Activated CD8-positive, alpha-beta T cell treated with anti-CD3 and anti-CD28 coated beads for 36 hours (primary cell): ENCODE data around the gene FUCA2. TPM values are rescaled to one million over a fixed set of nuclear protein-coding genes. Genes with fewer than 3 reads are reported as not detected.
A peak's percentile ranks its signal among the peaks of the same experiment; 100 is the strongest.

Experiments
- ATAC-seq: fragments of 200-7000 bp; cut with Tn5 transposase; one replicate; pipeline ENCODE4 v1.10.0; 2021; ENCODE audit warnings: mild to moderate bottlenecking, moderate library complexity
- CTCF ChIA-PET: fragments of 350-600 bp; sonication (Branson Sonifier 250); formaldehyde crosslinking; loops from one replicate; lab custom pipeline; 2021; ENCODE audit warnings: antibody characterized with exemption; lab: Charles Lee
- POLR2A ChIA-PET: fragments of 350-600 bp; sonication (Branson Sonifier 250); formaldehyde crosslinking; loops from one replicate; lab custom pipeline; 2021; ENCODE audit warnings: antibody characterized with exemption; lab: Charles Lee
- DNase-seq: peaks from one replicate; pipeline ENCODE4 v3.0.0-alpha.2; 2020
- H3K27ac Mint-ChIP-seq: one replicate; pipeline ENCODE4 v1.8.0; 2021; ENCODE audit warnings: mild to moderate bottlenecking, mixed read lengths
- H3K27me3 Mint-ChIP-seq: one replicate; pipeline ENCODE4 v1.8.0; 2021; ENCODE audit warnings: mixed read lengths
- H3K36me3 Mint-ChIP-seq: one replicate; pipeline ENCODE4 v1.8.0; 2021; ENCODE audit warnings: low read depth, mixed read lengths
- H3K4me1 Mint-ChIP-seq: one replicate; pipeline ENCODE4 v1.8.0; 2021; ENCODE audit warnings: low read depth, mixed read lengths
- H3K4me3 Mint-ChIP-seq: one replicate; pipeline ENCODE4 v1.8.0; 2021; ENCODE audit warnings: mild to moderate bottlenecking, moderate library complexity, mixed read lengths
- H3K9me3 Mint-ChIP-seq: one replicate; pipeline ENCODE4 v1.8.0; 2021; ENCODE audit warnings: mixed read lengths
- intact Hi-C: fragments of 100-400 bp; cut with micrococcal nuclease; formaldehyde crosslinking; loops from one replicate; pipeline ENCODE4 v1.10.0; 2022
- total RNA-seq, 2 experiments: library from RNA; stranded (reverse); gene quantifications; one replicate each; pipeline ENCODE4 v1.2.3, GENCODE V29; 2021
- TF ChIP-seq, protein P1 (sequence below): fragments of 200-600 bp; IDR thresholded peaks from one replicate; pipeline ENCODE4 v1.8.0; 2022; ENCODE audit warnings: antibody characterized with exemption, mild to moderate bottlenecking

Gene FUCA2
- total RNA-seq, 2 experiments from 2014 or later: 6.6 to 8.5 TPM

DNA sequence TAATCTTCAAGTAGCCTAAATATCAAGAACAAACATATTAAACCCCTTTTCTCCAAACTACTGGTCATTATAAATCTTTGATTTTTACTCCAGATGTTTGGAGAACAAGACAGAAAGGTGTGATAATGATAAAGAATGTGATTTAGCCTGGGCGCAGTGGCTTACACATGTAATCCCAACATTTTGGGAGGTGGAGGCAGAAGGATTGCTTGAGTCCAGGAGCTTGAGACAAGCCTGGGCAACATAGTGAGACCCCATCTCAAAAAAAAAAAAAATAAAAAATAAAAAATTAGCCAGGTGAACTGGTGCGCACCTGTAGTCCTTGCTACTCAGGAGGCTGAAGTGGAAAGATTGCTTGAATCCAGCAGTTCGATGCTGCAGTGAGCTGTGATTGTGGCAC, 35.1 kb upstream of the FUCA2 start:
- peaks cover 57% of the 10 kb centered on the region for H3K4me1 Mint-ChIP-seq
- ChIA-PET POLR2A (no interaction called here), CTCF (interaction anchor here (0.7 to 1.7 kb wide), 5 partner anchors 9 to 412 kb away, joined by 3 to 5 read pairs (median 3); no protein-coding TSS in a partner anchor)
- no peaks in the 10 kb centered on the region for H3K27me3 Mint-ChIP-seq
- no peak overlapping the region for H3K27ac Mint-ChIP-seq
- ATAC-seq: no peak
- DNase-seq: no peak
- TF ChIP-seq, protein P1, sequence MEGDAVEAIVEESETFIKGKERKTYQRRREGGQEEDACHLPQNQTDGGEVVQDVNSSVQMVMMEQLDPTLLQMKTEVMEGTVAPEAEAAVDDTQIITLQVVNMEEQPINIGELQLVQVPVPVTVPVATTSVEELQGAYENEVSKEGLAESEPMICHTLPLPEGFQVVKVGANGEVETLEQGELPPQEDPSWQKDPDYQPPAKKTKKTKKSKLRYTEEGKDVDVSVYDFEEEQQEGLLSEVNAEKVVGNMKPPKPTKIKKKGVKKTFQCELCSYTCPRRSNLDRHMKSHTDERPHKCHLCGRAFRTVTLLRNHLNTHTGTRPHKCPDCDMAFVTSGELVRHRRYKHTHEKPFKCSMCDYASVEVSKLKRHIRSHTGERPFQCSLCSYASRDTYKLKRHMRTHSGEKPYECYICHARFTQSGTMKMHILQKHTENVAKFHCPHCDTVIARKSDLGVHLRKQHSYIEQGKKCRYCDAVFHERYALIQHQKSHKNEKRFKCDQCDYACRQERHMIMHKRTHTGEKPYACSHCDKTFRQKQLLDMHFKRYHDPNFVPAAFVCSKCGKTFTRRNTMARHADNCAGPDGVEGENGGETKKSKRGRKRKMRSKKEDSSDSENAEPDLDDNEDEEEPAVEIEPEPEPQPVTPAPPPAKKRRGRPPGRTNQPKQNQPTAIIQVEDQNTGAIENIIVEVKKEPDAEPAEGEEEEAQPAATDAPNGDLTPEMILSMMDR: no peak
- H3K4me3 Mint-ChIP-seq: no peak overlapping the region
- no peaks in the 10 kb centered on the region for H3K9me3 Mint-ChIP-seq
- intact Hi-C loops: no loop called here
- no peaks in the 10 kb centered on the region for H3K36me3 Mint-ChIP-seq

DNA sequence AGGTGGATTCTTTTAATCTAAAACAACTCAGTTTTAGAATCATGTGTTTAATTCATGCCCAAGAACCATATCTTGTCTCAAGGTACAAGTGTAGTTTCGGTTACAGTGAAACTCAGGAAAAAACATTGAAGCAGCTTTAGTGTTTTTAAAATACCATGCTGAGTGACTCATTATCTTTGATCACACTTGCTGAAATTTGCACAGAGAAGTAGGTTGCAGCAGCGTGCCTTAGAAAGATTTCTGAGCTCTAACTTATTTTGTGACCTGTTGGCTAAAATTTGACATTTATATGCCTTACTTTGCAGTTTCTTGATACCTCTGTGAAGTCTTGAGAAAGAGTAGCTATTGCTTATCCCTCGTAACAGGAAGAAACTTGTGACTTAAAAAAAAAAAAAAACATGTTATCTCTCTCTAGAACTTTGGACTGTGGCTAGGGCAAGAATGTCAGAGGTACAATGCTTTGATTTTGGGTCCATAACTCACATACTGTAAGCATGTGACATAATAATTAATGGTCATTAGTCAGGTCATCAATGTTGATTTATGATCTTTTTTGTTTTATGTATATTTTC, 34.5 kb upstream of the FUCA2 start:
- DNase-seq (no peak), ATAC-seq (peak; percentile 72)
- ChIA-PET POLR2A (no interaction called here), CTCF (interaction anchor here (0.7 to 1.7 kb wide), 5 partner anchors 9 to 412 kb away, joined by 3 to 5 read pairs (median 3); no protein-coding TSS in a partner anchor)
- H3K27me3 Mint-ChIP-seq: no peaks in the 10 kb centered on the region
- H3K4me3 Mint-ChIP-seq: peak overlapping the region; percentile 22
- TF ChIP-seq, protein P1: no peak
- intact Hi-C loops: no loop called here
- H3K9me3 Mint-ChIP-seq: no peaks in the 10 kb centered on the region
- peaks cover 58% of the 10 kb centered on the region for H3K4me1 Mint-ChIP-seq
- H3K36me3 Mint-ChIP-seq: no peaks in the 10 kb centered on the region
- H3K27ac Mint-ChIP-seq: peak overlapping the region; percentile 87

DNA sequence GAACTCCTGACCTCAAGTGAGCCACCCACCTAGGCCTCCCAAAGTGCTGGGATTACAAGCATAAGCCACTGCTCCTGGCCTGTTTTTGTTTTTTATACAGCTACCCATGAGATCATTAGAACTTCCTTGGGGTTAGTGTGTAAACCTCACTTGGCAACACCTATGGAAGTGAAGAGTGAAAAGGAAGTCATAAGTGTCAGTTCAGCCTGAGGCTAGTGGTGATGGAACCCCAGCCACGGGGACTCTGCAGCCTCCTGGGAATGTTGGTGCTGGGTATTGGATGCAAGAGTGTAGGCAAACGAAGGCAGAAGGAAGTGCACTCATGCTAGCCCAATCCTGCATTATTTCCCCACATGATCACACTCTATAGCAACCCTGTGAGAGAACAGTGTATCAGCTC, 33.6 kb upstream of the FUCA2 start:
- no peak for ATAC-seq
- Mint-ChIP-seq H3K4me3 (no peak overlapping the region), H3K36me3 (no peaks in the 10 kb centered on the region), H3K27ac (peak overlapping the region; percentile 87), H3K9me3 (no peaks in the 10 kb centered on the region), H3K27me3 (no peaks in the 10 kb centered on the region), H3K4me1 (peaks cover 60% of the 10 kb centered on the region)
- intact Hi-C loops: no loop called here
- no peak for DNase-seq
- TF ChIP-seq, protein P1: no peak
- ChIA-PET POLR2A (interaction anchor here (1.1 kb wide), 1 partner anchor 9 kb away, joined by 5 read pairs; no protein-coding TSS in a partner anchor), CTCF (interaction anchor here (1.7 kb wide), 2 partner anchors 16 to 396 kb away, joined by 3 to 5 read pairs; no protein-coding TSS in a partner anchor)

DNA sequence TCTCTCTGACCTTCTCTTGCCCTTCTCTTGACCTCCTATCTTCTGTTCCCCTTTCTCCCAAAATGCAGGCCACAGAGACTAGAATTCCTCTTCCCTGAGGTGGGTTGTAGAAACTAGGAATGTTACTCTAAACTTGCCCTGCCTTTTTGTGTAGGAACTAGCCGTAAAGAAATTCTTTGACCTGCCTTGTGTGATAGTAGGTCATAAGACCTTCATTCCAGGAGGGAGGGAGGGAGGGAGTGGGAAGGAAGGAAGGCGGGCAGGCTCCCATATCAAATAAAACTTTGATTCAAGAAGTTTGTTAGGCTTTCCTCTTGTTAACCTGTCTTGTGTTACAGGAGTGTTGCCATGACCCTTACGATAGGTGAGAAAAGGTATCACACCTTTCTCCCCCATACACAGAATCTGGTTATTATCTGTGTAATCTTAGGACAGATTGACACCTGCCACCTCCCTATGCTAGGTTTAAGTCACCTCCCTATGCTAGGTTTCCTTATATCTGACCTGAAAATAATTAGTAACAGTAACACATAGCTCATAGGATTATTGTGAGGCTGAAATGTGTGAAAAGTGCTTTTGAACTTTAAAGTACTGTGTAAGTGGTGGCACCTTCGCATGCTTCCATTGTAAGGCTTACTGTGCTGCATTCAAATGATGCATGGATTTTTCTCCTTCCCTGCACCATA, 32.6 kb upstream of the FUCA2 start:
- H3K4me3 Mint-ChIP-seq: no peak overlapping the region
- ATAC-seq (peak; percentile 22), DNase-seq (no peak)
- no peaks in the 10 kb centered on the region for H3K36me3 Mint-ChIP-seq
- no peaks in the 10 kb centered on the region for H3K27me3 Mint-ChIP-seq
- no peaks in the 10 kb centered on the region for H3K9me3 Mint-ChIP-seq
- ChIA-PET CTCF (no interaction called here), POLR2A (interaction anchor here (1.1 kb wide), 1 partner anchor 8 kb away, joined by 5 read pairs; no protein-coding TSS in a partner anchor)
- H3K4me1 Mint-ChIP-seq: peaks cover 58% of the 10 kb centered on the region
- intact Hi-C loops: no loop called here
- TF ChIP-seq, protein P1: no peak
- peak overlapping the region; percentile 68 for H3K27ac Mint-ChIP-seq

DNA sequence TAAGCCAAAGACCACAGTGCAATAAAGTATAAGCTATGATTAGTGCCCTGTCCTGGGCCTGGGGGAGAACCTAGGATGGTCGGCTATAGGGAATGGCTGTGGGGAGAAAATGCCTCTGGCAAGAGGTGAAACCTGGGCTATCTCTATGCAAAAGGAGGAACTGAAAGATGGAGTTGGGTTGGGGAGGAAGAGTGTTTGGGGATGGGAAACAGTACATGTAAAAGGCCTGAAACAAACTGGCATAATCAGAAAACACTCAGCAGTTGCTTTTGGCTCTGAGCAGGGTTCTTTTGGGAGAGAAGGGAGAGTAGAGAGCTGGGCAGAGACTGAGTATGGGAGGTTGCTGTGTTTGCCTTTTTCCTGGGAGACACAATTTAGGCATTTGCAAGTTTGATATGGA, 31.9 kb upstream of the FUCA2 start:
- ATAC-seq: no peak
- no peaks in the 10 kb centered on the region for H3K27me3 Mint-ChIP-seq
- intact Hi-C loops: no loop called here
- H3K4me3 Mint-ChIP-seq: no peak overlapping the region
- DNase-seq: no peak
- TF ChIP-seq, protein P1: no peak
- peak overlapping the region; percentile 12 for H3K27ac Mint-ChIP-seq
- no peaks in the 10 kb centered on the region for H3K9me3 Mint-ChIP-seq
- H3K36me3 Mint-ChIP-seq: no peaks in the 10 kb centered on the region
- H3K4me1 Mint-ChIP-seq: peaks cover 55% of the 10 kb centered on the region
- ChIA-PET POLR2A (interaction anchor here (1.4 kb wide), 1 partner anchor 14 kb away, joined by 3 read pairs; no protein-coding TSS in a partner anchor), CTCF (no interaction called here)
